K562 (cell line): ENCODE measurements around the gene GAB2. TPM values are rescaled to one million over a fixed set of nuclear protein-coding genes. Genes with fewer than 3 reads are reported as not detected.
A peak's percentile ranks its signal among the peaks of the same experiment; 100 is the strongest.

ENCODE experiments used
- ATAC-seq: fragments of 200-7000 bp; cut with Tn5 transposase; 3 replicates; pipeline ENCODE4 v1.9.1; 2020; ENCODE audit warnings: moderate library complexity
- BruUV-seq: library from RNA; stranded (reverse); fragments of 400-500 nt; replicated peaks from 2 replicates; lab custom pipeline; 2021; lab: Mats Ljungman, UMichigan
- CTCF ChIA-PET: fragments of 300-600 bp; formaldehyde crosslinking; extraction: SDS; loops from one replicate; lab custom pipeline; 2021; ENCODE audit warnings: low intra/inter-chr PET ratio; lab: Yijun Ruan, JAX
- POLR2A ChIA-PET: fragments of 300-600, 350-650 bp; sonication (Branson Sonifier 250); formaldehyde crosslinking; extraction: SDS; loops from one replicate; lab custom pipeline; 2021; ENCODE audit warnings: antibody characterized with exemption, inconsistent platforms; lab: Yijun Ruan, JAX
- DNase-seq, 4 experiments: peaks; one replicate each; pipeline versions ENCODE4 v3.0.0 to v3.0.0-alpha.2; 2011 to 2018; ENCODE audit warnings: low spot score in 3 of 4, mixed read lengths in 3 of 4; ENCODE audit errors: extremely low read depth in 1 of 4
- FAIRE-seq: peaks from 2 replicates; lab custom pipeline; 2011; peaks lifted over from hg19 to GRCh38; lab: Jason Lieb, UNC
- H2AFZ ChIP-seq: 2 replicates; pipeline ENCODE4 v1.6.0; 2011; ENCODE audit warnings: low read depth, low read length, control low read depth, inconsistent platforms
- H3K27ac ChIP-seq: fragments of 200-600 bp; 3 replicates; pipeline ENCODE4 v1.8.0; 2011; ENCODE audit warnings: low read depth, mild to moderate bottlenecking, control low read depth, inconsistent platforms, low read length, moderate library complexity, mixed read lengths; ENCODE audit errors: extremely low read depth
- H3K27me3 ChIP-seq, 2 experiments: fragments of 300-600 bp in 1 of 2; 2 replicates in 1 of 2; 3 replicates in 1 of 2; pipeline versions ENCODE4 v1.6.0 to v1.8.0; 2011; ENCODE audit warnings: inconsistent platforms in 2 of 2, low read length in 2 of 2, mild to moderate bottlenecking in 1 of 2, mixed read lengths in 1 of 2, moderate library complexity in 1 of 2; ENCODE audit not compliant: control insufficient read depth in 2 of 2, insufficient read depth in 2 of 2
- H3K36me3 ChIP-seq: fragments of 300-600 bp; 3 replicates; pipeline ENCODE4 v1.8.0; 2011; ENCODE audit warnings: mild to moderate bottlenecking, low read length, inconsistent platforms; ENCODE audit not compliant: control insufficient read depth, insufficient read depth
- H3K4me1 ChIP-seq, 2 experiments: fragments of 200-600 bp in 1 of 2; replicated peaks in 1 of 2; 2 replicates in 1 of 2; 3 replicates in 1 of 2; pipeline versions ENCODE4 v1.5.1 to v1.8.0; 2011; ENCODE audit warnings: inconsistent platforms in 2 of 2, low read length in 2 of 2, mild to moderate bottlenecking in 1 of 2, mixed read lengths in 1 of 2, moderate library complexity in 1 of 2; ENCODE audit not compliant: control insufficient read depth in 2 of 2, insufficient read depth in 2 of 2
- H3K4me2 ChIP-seq: 2 replicates; pipeline ENCODE4 v1.6.1; 2011; ENCODE audit warnings: low read length, control low read depth, inconsistent platforms, mixed read lengths; ENCODE audit not compliant: insufficient read depth
- H3K4me3 ChIP-seq: fragments of 200-600 bp; sonication (generic), shearing (Covaris generic); 2 replicates; pipeline ENCODE4 v1.5.1; 2016; ENCODE audit warnings: control low read depth, inconsistent platforms
- H3K79me2 ChIP-seq: fragments of 200-600 bp; 3 replicates; pipeline ENCODE4 v1.8.0; 2011; ENCODE audit warnings: low read length, inconsistent platforms; ENCODE audit not compliant: control insufficient read depth, insufficient read depth
- H3K9ac ChIP-seq, 2 experiments: 2 replicates each; pipeline versions ENCODE4 v1.6.0 to v1.6.1; 2011; ENCODE audit warnings: low read depth in 2 of 2, low read length in 2 of 2, control low read depth in 1 of 2, inconsistent platforms in 1 of 2, mild to moderate bottlenecking in 1 of 2, mixed read lengths in 1 of 2; ENCODE audit not compliant: insufficient read depth in 1 of 2
- H3K9me1 ChIP-seq: one replicate; pipeline ENCODE4 v1.6.0; 2011; ENCODE audit warnings: inconsistent platforms, mild to moderate bottlenecking, low read length, moderate library complexity; ENCODE audit not compliant: control insufficient read depth, insufficient read depth
- H3K9me3 ChIP-seq: replicated peaks from 2 replicates; pipeline ENCODE4 v1.5.1; 2011; ENCODE audit warnings: low read depth, low read length, inconsistent platforms; ENCODE audit not compliant: control insufficient read depth, insufficient read depth
- H4K20me1 ChIP-seq: replicated peaks from 2 replicates; pipeline ENCODE4 v1.6.1; 2011; ENCODE audit warnings: low read length, inconsistent platforms, mixed read lengths; ENCODE audit not compliant: control insufficient read depth, insufficient read depth
- ARID1B ChIP-seq: fragments of 450-650 bp; IDR thresholded peaks from 2 replicates; pipeline ENCODE4 v1.6.1; 2016; ENCODE audit warnings: antibody characterized with exemption, mild to moderate bottlenecking, inconsistent platforms
- ATF7 ChIP-seq: fragments of 450-650 bp; IDR thresholded peaks from 2 replicates; pipeline ENCODE4 v1.7.1; 2014; ENCODE audit warnings: mild to moderate bottlenecking, moderate library complexity
- CBX1 ChIP-seq: sonication (generic); IDR thresholded peaks from 2 replicates; pipeline ENCODE4 v1.6.1; 2016; ENCODE audit warnings: antibody characterized with exemption, low read depth, mild to moderate bottlenecking
- CSDE1 ChIP-seq, 2 experiments: fragments of 450-650 bp; IDR thresholded peaks; 2 replicates each; pipeline ENCODE4 v1.6.1; 2016; ENCODE audit warnings: mild to moderate bottlenecking in 1 of 2
- EP300 ChIP-seq: IDR thresholded peaks from 2 replicates; pipeline ENCODE4 v1.6.1; 2012; ENCODE audit warnings: low read length, improper control_type of control experiment
- FOSL1 ChIP-seq: fragments of 200-800 bp; sonication (Bioruptor generic); conservative IDR thresholded peaks from 2 replicates; pipeline ENCODE4 v1.6.1; 2016; ENCODE audit warnings: missing genetic modification characterization, missing compliant biosample characterization
- HMG20A ChIP-seq: fragments of 450-650 bp; formaldehyde crosslinking; conservative IDR thresholded peaks from 2 replicates; pipeline ENCODE4 v1.4.0; 2020; ENCODE audit warnings: mild to moderate bottlenecking, mixed read lengths
- MAFG ChIP-seq: fragments of 450-650 bp; conservative IDR thresholded peaks from 2 replicates; pipeline ENCODE4 v1.6.1; 2016; ENCODE audit warnings: missing genetic modification characterization, missing compliant biosample characterization
- MTF1 ChIP-seq: fragments of 250-450 bp; sonication (Bioruptor Pico); IDR thresholded peaks from 2 replicates; pipeline ENCODE4 v1.9.0; 2021; ENCODE audit warnings: moderate library complexity, mild to moderate bottlenecking, inconsistent platforms, borderline replicate concordance
- NCOA1 ChIP-seq: fragments of 450-650 bp; IDR thresholded peaks from 2 replicates; pipeline ENCODE4 v1.6.1; 2016; ENCODE audit warnings: low read depth
- RB1 ChIP-seq: fragments of 450-650 bp; IDR thresholded peaks from 2 replicates; pipeline ENCODE4 v1.6.1; 2017; ENCODE audit warnings: low read depth, mild to moderate bottlenecking
- SAFB2 ChIP-seq: fragments of 200-400 bp; formaldehyde crosslinking; IDR thresholded peaks from 2 replicates; pipeline ENCODE4 v1.6.1; 2018; ENCODE audit warnings: borderline replicate concordance, low read length, low read depth, moderate library complexity; ENCODE audit not compliant: severe bottlenecking
- SAP30 ChIP-seq: fragments of 200-600 bp; sonication (generic); IDR thresholded peaks from 2 replicates; pipeline ENCODE4 v1.6.1; 2012; ENCODE audit warnings: borderline replicate concordance, low read depth, mild to moderate bottlenecking, moderate library complexity, low read length, control low read depth, inconsistent platforms; ENCODE audit not compliant: insufficient read depth, poor library complexity, severe bottlenecking
- SMAD4 ChIP-seq: fragments of 250-450 bp; sonication (Bioruptor Pico); conservative IDR thresholded peaks from 2 replicates; pipeline ENCODE4 v1.8.0; 2021; ENCODE audit warnings: inconsistent platforms, mild to moderate bottlenecking, moderate library complexity
- TRIM24 ChIP-seq, 2 experiments: fragments of 450-650 bp; IDR thresholded peaks; 2 replicates each; pipeline ENCODE4 v1.6.1; 2016
- ZNF384 ChIP-seq: IDR thresholded peaks from 2 replicates; pipeline ENCODE4 v1.6.1; 2012; ENCODE audit warnings: low read depth, low read length, improper control_type of control experiment
- ZNF592 ChIP-seq: fragments of 450-650 bp; IDR thresholded peaks from 2 replicates; pipeline ENCODE4 v1.6.1; 2017; ENCODE audit warnings: antibody characterized with exemption, mild to moderate bottlenecking
- ZNF644 ChIP-seq: fragments of 200-800 bp; sonication (Bioruptor generic); IDR thresholded peaks from 2 replicates; pipeline ENCODE4 v1.6.1; 2016; ENCODE audit warnings: low read depth, missing genetic modification characterization, missing compliant biosample characterization
- WGBS: fragments of 100-300 bp; shearing (Covaris generic); methylation state at CpG from one replicate; pipeline ENCODE4 v1.1.6; 2016; ENCODE audit warnings: low coverage, mixed read lengths; ENCODE audit not compliant: insufficient coverage; ENCODE audit errors: missing lambda C conversion rate; 5-methylcytosine and 5-hydroxymethylcytosine counted together
- in situ Hi-C: fragments of 300-500 bp; cut with MboI; formaldehyde crosslinking; loops from 4 replicates; pipeline ENCODE4 v1.15.0; 2018; ENCODE audit warnings: inconsistent platforms, mixed read lengths
- intact Hi-C: fragments of 100-400 bp; cut with micrococcal nuclease; formaldehyde crosslinking; loops from 2 replicates; pipeline ENCODE4 v1.14.2; 2022
- polyA plus RNA-seq, 8 experiments: library from polyadenylated mRNA; depleted of rRNA in 4 of 8; stranded (reverse) in 5 of 8; unstranded in 3 of 8; fragments of >200 nt; fragmentation: Nextera tagmentation in 2 of 8; fragmentation: Illumina TruSeq in 1 of 8; extraction: Ambion mirVana in 2 of 8; extraction: Trizol in 1 of 8; gene quantifications; 2 replicates each; pipeline versions ENCODE4 v1.2.1 to v1.2.3, GENCODE V29; 2011 to 2014; ENCODE audit warnings: inconsistent platforms in 1 of 8, missing spikeins in 1 of 8
- total RNA-seq, 7 experiments: library from RNA; depleted of rRNA in 6 of 7; stranded (reverse); fragments of >200 nt in 6 of 7; fragmentation: Illumina TruSeq in 2 of 7; extraction: Trizol in 2 of 7; gene quantifications; 2 replicates each; pipeline versions ENCODE4 v1.2.1 to v1.2.3, GENCODE V29; 2011 to 2021; ENCODE audit warnings: low replicate concordance in 1 of 7
- TF ChIP-seq, protein P1 (sequence below), 2 experiments: fragments of 250-450 bp in 1 of 2; fragments of 450-650 bp in 1 of 2; sonication (Bioruptor Pico) in 1 of 2; IDR thresholded peaks; 2 replicates each; pipeline versions ENCODE4 v1.6.1 to v1.8.0; 2016 to 2021; ENCODE audit warnings: mild to moderate bottlenecking in 2 of 2, moderate library complexity in 2 of 2, missing compliant biosample characterization in 1 of 2, missing genetic modification characterization in 1 of 2

GAB2 gene
- total and polyA plus RNA-seq, 9 of the 15 experiments (the other 6 are each of a cell fraction or from before 2014, with no cell fraction given), result 2.3 to 35.2 (median 16.1) TPM

DNA sequence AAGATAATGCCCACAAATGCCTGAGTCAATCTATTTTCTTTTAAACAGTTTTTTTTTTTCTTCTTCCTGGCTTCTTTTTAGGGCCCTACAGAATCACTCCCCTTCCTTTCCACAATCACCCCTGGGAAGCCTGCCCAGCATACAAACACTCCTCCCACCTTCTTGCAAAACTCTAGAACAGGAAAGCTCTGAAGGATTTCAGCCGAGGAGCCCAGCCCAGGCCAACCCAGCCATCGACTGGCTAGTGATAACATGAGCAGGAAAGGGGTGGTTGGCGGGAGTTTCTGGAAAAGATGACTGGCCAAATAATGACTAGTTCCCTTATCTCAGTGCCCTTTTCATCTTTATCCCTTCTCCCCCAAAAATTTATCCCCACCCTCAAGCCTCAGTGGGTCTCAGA, 160.7 kb downstream of the GAB2 start:
- Histone ChIP-seq H3K4me3 (no peak overlapping the region), H3K27ac (peak overlapping the region; percentile 54; the same call in 2 of the 3 replicates), H3K27me3 (no peaks in the 10 kb centered on the region), H2AFZ (0 out of 2 replicates have a peak overlapping the region, but pooled peaks have one; percentile 0), H3K79me2 (peaks cover 24% of the 10 kb centered on the region; the same call in 2 of the 3 replicates), H3K4me2 (peak overlapping the region; percentile 9; the same call in 1 of the 2 replicates), H3K4me1 (peaks cover 17 to 52% of the 10 kb centered on the region in 2 experiments), H3K9ac (no peak overlapping the region; a peak in 2 of 4 replicates), H3K9me1 (no peaks in the 10 kb centered on the region), H3K9me3 (no peaks in the 10 kb centered on the region), H4K20me1 (no peaks in the 10 kb centered on the region), H3K36me3 (no peaks in the 10 kb centered on the region; the same call in 2 of the 3 replicates)
- DNase-seq (peak; percentile 53 to 87 (median 64)), FAIRE-seq (peak; percentile 92), ATAC-seq (peak; percentile 80)
- CTCF ChIA-PET, result no interaction called here
- WGBS, result 0% methylated on average over 3 of the region's 3 CpGs
- intact Hi-C loops (loop anchor here (2.0 kb wide), 2 partner anchors 28 to 62 kb away; no protein-coding TSS in a partner anchor), in situ Hi-C loops (no loop called here)
- POLR2A ChIA-PET, result interaction anchor here (0.5 to 1.2 kb wide), 6 partner anchors 10 to 755 kb away, joined by 3 to 5 read pairs (median 4); no protein-coding TSS in a partner anchor
- BruUV-seq, result no TSS peak
- TF ChIP-seq ZNF384 (0 out of 2 replicates have a peak, but pooled peaks have one; percentile 17), EP300 (peak; percentile 62), SAP30 (no peak), ARID1B (peak; percentile 79), NCOA1 (0 out of 2 replicates have a peak, but pooled peaks have one; percentile 9), RB1 (0 out of 2 replicates have a peak, but pooled peaks have one; percentile 44), HMG20A (CRISPR knock-in tag) (no peak), ZNF644 (tag) (no peak), FOSL1 (tag) (peak; percentile 90), MAFG (peak; percentile 52), ZNF592 (peak; percentile 59; the same call in 1 of the 2 replicates), CBX1 (no peak), TRIM24 (IDR thresholded peaks at IDR 0.05) (peak; percentile 6 to 52; a peak in 3 of 4 replicates), SAFB2 (no peak), CSDE1 (IDR thresholded peaks at IDR 0.05) (no peak), ATF7 (peak; percentile 33; the same call in 1 of the 2 replicates), SMAD4 (CRISPR knock-in tag) (peak; percentile 77), MTF1 (CRISPR knock-in tag) (no peak)
- TF ChIP-seq, protein P1, sequence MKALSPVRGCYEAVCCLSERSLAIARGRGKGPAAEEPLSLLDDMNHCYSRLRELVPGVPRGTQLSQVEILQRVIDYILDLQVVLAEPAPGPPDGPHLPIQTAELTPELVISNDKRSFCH (CRISPR knock-in tag; IDR thresholded peaks at IDR 0.05), result no peak
- TF ChIP-seq, protein P1 (tag; IDR thresholded peaks at IDR 0.05), result peak; percentile 89
